HCT116 (cell line): ENCODE data around the gene HIVEP3. TPM values are rescaled to one million over a fixed set of nuclear protein-coding genes. Genes with fewer than 3 reads are reported as not detected.

Experiments
- ATAC-seq: fragments of 200-7000 bp; cut with Tn5 transposase; 2 replicates; pipeline ENCODE4 v1.9.1; 2020; ENCODE audit warnings: mild to moderate bottlenecking, moderate library complexity
- BruUV-seq: library from RNA; stranded (reverse); fragments of 400-500 nt; replicated peaks from 2 replicates; lab custom pipeline; 2021; lab: Mats Ljungman, UMichigan
- CTCF ChIA-PET: fragments of 300-600 bp; sonication (Branson Sonifier 250); formaldehyde crosslinking; loops from one replicate; lab custom pipeline; 2021; ENCODE audit warnings: antibody characterized with exemption; lab: Charles Lee
- POLR2A ChIA-PET: fragments of 300-600, 350-600 bp; sonication (Branson Sonifier 250); formaldehyde crosslinking; loops from one replicate; lab custom pipeline; 2021; ENCODE audit warnings: antibody characterized with exemption; lab: Charles Lee
- RAD21 ChIA-PET, 2 experiments: fragments of 300-600 bp; sonication (Branson Sonifier 250); formaldehyde crosslinking; loops; one replicate each; lab custom pipeline; 2023; ENCODE audit warnings: low total read pairs in 2 of 2; ENCODE audit not compliant: uncharacterized antibody in 2 of 2, unreplicated experiment in 2 of 2, low non-redundant PET in 1 of 2; lab: Charles Lee
- DNase-seq: peaks from one replicate; pipeline ENCODE4 v3.0.0-alpha.2; 2010; ENCODE audit warnings: low read depth, low spot score
- H2AFZ ChIP-seq: fragments of 200-600 bp; shearing (Covaris generic), sonication (generic); 2 replicates; pipeline ENCODE4 v1.6.1; 2017; ENCODE audit warnings: low read depth, mixed run types, mixed read lengths, antibody characterized with exemption, low read length; ENCODE audit not compliant: poor library complexity, severe bottlenecking
- H3K27ac ChIP-seq: 2 replicates; pipeline ENCODE4 v1.5.1; 2012; ENCODE audit warnings: low read depth, low read length
- H3K27me3 ChIP-seq: fragments of 200-600 bp; sonication (generic); 2 replicates; pipeline ENCODE4 v1.6.1; 2016; ENCODE audit warnings: mixed run types, low read length, mixed read lengths; ENCODE audit not compliant: insufficient read depth
- H3K36me3 ChIP-seq, 2 experiments: fragments of 200-500 bp in 1 of 2; fragments of 200-600 bp in 1 of 2; sonication (Bioruptor generic) in 1 of 2; sonication (generic) in 1 of 2; 2 replicates each; pipeline versions ENCODE4 v1.5.1 to v1.6.1; 2014 to 2016; ENCODE audit warnings: low read length in 2 of 2, inconsistent platforms in 1 of 2, mixed read lengths in 1 of 2, mixed run types in 1 of 2; ENCODE audit not compliant: insufficient read depth in 2 of 2, control insufficient read depth in 1 of 2
- H3K4me1 ChIP-seq, 2 experiments: fragments of 200-600 bp in 1 of 2; sonication (generic) in 1 of 2; 2 replicates each; pipeline versions ENCODE4 v1.5.1 to v1.6.1; 2012 to 2017; ENCODE audit warnings: low read length in 2 of 2, inconsistent platforms in 1 of 2, mild to moderate bottlenecking in 1 of 2, mixed read lengths in 1 of 2, mixed run types in 1 of 2, moderate library complexity in 1 of 2; ENCODE audit not compliant: insufficient read depth in 2 of 2, control insufficient read depth in 1 of 2
- H3K4me2 ChIP-seq: fragments of 200-600 bp; sonication (generic); 2 replicates; pipeline ENCODE4 v1.6.1; 2017; ENCODE audit warnings: mixed run types, low read length, mixed read lengths
- H3K4me3 ChIP-seq, 2 experiments: fragments of 200-600 bp in 1 of 2; sonication (generic) in 1 of 2; replicated peaks in 1 of 2; 2 replicates each; pipeline ENCODE4 v1.5.1; 2011 to 2016; ENCODE audit warnings: low read length in 2 of 2, control low read depth in 1 of 2, low read depth in 1 of 2, mild to moderate bottlenecking in 1 of 2, mixed read lengths in 1 of 2, mixed run types in 1 of 2
- H3K79me2 ChIP-seq: fragments of 200-600 bp; sonication (generic); 2 replicates; pipeline ENCODE4 v1.6.1; 2017; ENCODE audit warnings: mild to moderate bottlenecking, mixed run types, low read length, moderate library complexity, mixed read lengths; ENCODE audit not compliant: insufficient read depth
- H3K9ac ChIP-seq: fragments of 200-600 bp; sonication (generic); 2 replicates; pipeline ENCODE4 v1.6.1; 2016; ENCODE audit warnings: low read length, mixed read lengths
- H3K9me2 ChIP-seq: fragments of 200-600 bp; sonication (generic), shearing (Covaris generic); 2 replicates; pipeline ENCODE4 v1.6.1; 2017; ENCODE audit warnings: mixed run types, mild to moderate bottlenecking, moderate library complexity; ENCODE audit not compliant: insufficient read depth
- H3K9me3 ChIP-seq, 2 experiments: fragments of 200-500 bp in 1 of 2; fragments of 200-600 bp in 1 of 2; sonication (Bioruptor generic) in 1 of 2; sonication (generic) in 1 of 2; 2 replicates each; pipeline ENCODE4 v1.6.1; 2014 to 2017; ENCODE audit warnings: low read length in 2 of 2, mixed read lengths in 2 of 2, inconsistent platforms in 1 of 2, low read depth in 1 of 2, mild to moderate bottlenecking in 1 of 2, mixed run types in 1 of 2, moderate library complexity in 1 of 2; ENCODE audit not compliant: control insufficient read depth in 1 of 2, insufficient read depth in 1 of 2
- H4K20me1 ChIP-seq: fragments of 200-600 bp; sonication (generic), shearing (Covaris generic); 2 replicates; pipeline ENCODE4 v1.6.1; 2017; ENCODE audit warnings: mixed run types, mild to moderate bottlenecking, moderate library complexity; ENCODE audit not compliant: insufficient read depth
- POLR2AphosphoS5 ChIP-seq: IDR thresholded peaks from 2 replicates; pipeline ENCODE4 v1.6.1; 2011; ENCODE audit warnings: mild to moderate bottlenecking, low read depth, low read length, moderate library complexity
- TCF7L2 ChIP-seq: IDR thresholded peaks from 2 replicates; pipeline ENCODE4 v1.7.0; 2011; ENCODE audit warnings: borderline replicate concordance, inconsistent platforms; ENCODE audit not compliant: insufficient read depth, insufficient read length; ENCODE audit errors: extremely low read depth
- YY1 ChIP-seq: IDR thresholded peaks from 2 replicates; pipeline ENCODE4 v1.6.1; 2011; ENCODE audit warnings: low read length, low read depth, moderate library complexity, mild to moderate bottlenecking; ENCODE audit not compliant: insufficient replicate concordance; ENCODE audit errors: extremely low read depth
- intact Hi-C: fragments of 100-400 bp; cut with micrococcal nuclease; formaldehyde crosslinking; loops from 2 replicates; pipeline ENCODE4 v1.10.0; 2022
- total RNA-seq: library from RNA; stranded (reverse); gene quantifications from one replicate; pipeline ENCODE4 v1.2.1, GENCODE V29; 2021; ENCODE audit not compliant: unreplicated experiment
- TF ChIP-seq, protein P1 (sequence below): IDR thresholded peaks from 2 replicates; pipeline ENCODE4 v1.6.1; 2012; ENCODE audit warnings: low read depth
- TF ChIP-seq, protein P2 (sequence below): IDR thresholded peaks from 2 replicates; pipeline ENCODE4 v1.6.1; 2011; ENCODE audit warnings: mild to moderate bottlenecking, low read length, moderate library complexity; ENCODE audit not compliant: insufficient replicate concordance; ENCODE audit errors: extremely low read depth
- TF ChIP-seq, protein P3 (sequence below): IDR thresholded peaks from 2 replicates; pipeline ENCODE4 v1.6.1; 2012
- TF ChIP-seq, protein P4 (sequence below): IDR thresholded peaks from 2 replicates; pipeline ENCODE4 v1.6.1; 2012

Gene HIVEP3
- total RNA-seq, 1 experiment from 2014 or later = 7.1 TPM

DNA sequence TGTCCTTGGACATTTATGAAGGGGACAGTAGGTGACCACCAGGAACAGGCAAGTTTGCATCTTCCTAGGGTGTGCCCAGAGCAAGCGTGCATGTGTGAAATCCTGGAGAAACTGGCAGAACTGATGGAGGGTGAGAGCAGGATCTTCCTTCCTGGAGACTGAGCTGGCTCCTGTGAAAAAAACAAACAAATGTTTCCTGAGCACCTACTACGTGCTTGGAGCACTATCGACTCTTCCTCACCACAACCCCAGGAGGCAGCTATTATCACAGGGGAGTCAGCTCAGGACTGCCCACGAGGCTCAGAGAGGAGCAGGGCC, 432.7 kb downstream of the HIVEP3 start (continued):
- TF ChIP-seq, protein P1, sequence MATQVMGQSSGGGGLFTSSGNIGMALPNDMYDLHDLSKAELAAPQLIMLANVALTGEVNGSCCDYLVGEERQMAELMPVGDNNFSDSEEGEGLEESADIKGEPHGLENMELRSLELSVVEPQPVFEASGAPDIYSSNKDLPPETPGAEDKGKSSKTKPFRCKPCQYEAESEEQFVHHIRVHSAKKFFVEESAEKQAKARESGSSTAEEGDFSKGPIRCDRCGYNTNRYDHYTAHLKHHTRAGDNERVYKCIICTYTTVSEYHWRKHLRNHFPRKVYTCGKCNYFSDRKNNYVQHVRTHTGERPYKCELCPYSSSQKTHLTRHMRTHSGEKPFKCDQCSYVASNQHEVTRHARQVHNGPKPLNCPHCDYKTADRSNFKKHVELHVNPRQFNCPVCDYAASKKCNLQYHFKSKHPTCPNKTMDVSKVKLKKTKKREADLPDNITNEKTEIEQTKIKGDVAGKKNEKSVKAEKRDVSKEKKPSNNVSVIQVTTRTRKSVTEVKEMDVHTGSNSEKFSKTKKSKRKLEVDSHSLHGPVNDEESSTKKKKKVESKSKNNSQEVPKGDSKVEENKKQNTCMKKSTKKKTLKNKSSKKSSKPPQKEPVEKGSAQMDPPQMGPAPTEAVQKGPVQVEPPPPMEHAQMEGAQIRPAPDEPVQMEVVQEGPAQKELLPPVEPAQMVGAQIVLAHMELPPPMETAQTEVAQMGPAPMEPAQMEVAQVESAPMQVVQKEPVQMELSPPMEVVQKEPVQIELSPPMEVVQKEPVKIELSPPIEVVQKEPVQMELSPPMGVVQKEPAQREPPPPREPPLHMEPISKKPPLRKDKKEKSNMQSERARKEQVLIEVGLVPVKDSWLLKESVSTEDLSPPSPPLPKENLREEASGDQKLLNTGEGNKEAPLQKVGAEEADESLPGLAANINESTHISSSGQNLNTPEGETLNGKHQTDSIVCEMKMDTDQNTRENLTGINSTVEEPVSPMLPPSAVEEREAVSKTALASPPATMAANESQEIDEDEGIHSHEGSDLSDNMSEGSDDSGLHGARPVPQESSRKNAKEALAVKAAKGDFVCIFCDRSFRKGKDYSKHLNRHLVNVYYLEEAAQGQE = no peak
- no peak for TF ChIP-seq TCF7L2
- TF ChIP-seq, protein P2, sequence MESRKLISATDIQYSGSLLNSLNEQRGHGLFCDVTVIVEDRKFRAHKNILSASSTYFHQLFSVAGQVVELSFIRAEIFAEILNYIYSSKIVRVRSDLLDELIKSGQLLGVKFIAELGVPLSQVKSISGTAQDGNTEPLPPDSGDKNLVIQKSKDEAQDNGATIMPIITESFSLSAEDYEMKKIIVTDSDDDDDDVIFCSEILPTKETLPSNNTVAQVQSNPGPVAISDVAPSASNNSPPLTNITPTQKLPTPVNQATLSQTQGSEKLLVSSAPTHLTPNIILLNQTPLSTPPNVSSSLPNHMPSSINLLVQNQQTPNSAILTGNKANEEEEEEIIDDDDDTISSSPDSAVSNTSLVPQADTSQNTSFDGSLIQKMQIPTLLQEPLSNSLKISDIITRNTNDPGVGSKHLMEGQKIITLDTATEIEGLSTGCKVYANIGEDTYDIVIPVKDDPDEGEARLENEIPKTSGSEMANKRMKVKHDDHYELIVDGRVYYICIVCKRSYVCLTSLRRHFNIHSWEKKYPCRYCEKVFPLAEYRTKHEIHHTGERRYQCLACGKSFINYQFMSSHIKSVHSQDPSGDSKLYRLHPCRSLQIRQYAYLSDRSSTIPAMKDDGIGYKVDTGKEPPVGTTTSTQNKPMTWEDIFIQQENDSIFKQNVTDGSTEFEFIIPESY = no peak
- TF ChIP-seq, all 23 proteins: peak for 0

DNA sequence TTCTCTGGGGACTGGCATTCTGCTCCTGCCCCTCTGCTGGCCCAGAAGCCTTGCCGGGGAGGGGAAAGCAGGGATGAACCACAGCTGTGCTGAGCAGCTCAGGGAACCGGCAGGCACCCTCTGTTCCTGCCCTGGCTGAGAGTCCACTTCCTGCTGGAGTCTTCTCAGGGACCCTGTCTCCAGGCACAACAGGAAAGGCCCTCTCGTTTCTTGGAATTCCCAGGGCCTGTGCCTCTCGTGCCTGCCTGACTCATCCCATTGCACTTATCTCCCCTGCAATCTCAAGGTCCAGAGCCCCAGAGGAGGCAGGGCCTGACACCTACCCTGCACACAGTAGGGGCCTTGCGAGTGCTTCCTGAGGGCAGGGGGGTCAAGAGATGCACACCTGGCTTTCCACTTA, 433.1 kb downstream of the HIVEP3 start:
- ChIA-PET POLR2A (no interaction called here), CTCF (interaction anchor here (1.1 kb wide), 1 partner anchor 10 kb away, joined by 4 read pairs; no protein-coding TSS in a partner anchor), RAD21 (no interaction called here)
- TF ChIP-seq, protein P3, sequence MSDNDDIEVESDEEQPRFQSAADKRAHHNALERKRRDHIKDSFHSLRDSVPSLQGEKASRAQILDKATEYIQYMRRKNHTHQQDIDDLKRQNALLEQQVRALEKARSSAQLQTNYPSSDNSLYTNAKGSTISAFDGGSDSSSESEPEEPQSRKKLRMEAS = no peak
- TF ChIP-seq, protein P4, sequence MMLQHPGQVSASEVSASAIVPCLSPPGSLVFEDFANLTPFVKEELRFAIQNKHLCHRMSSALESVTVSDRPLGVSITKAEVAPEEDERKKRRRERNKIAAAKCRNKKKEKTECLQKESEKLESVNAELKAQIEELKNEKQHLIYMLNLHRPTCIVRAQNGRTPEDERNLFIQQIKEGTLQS = no peak
- TF ChIP-seq YY1 (no peak), TCF7L2 (no peak), POLR2AphosphoS5 (no peak)
- no TSS peak for BruUV-seq
- Histone ChIP-seq H3K4me3 (no peak overlapping the region), H3K9me2 (no peaks in the 10 kb centered on the region), H4K20me1 (no peaks in the 10 kb centered on the region), H3K36me3 (no peaks in the 10 kb centered on the region), H3K4me1 (peaks cover 34 to 52% of the 10 kb centered on the region in 2 experiments), H3K79me2 (no peaks in the 10 kb centered on the region), H3K9me3 (no peaks in the 10 kb centered on the region), H3K4me2 (peak overlapping the region; percentile 39), H3K27me3 (no peaks in the 10 kb centered on the region), H2AFZ (no peak overlapping the region), H3K9ac (no peak overlapping the region), H3K27ac (no peak overlapping the region)
- DNase-seq (no peak), ATAC-seq (no peak)
- intact Hi-C loops = no loop called here
